ENCODE results near the gene SPINT2. TPM values are rescaled to one million over a fixed set of nuclear protein-coding genes. Genes with fewer than 3 reads are reported as not detected.
A peak's percentile ranks its signal among the peaks of the same experiment; 100 is the strongest.
"Not testable (repeated sequence)": the region's sequence is repeated elsewhere in the genome, so short reads cannot be mapped to it uniquely, and the experiment has no call there.

Gene SPINT2
- total RNA-seq, 1 donor from 2014 or later: 6.8 TPM

GRCh38 chr19:38255383-38256014, 8.9 kb upstream of the SPINT2 start:
- intact Hi-C loops (cut with micrococcal nuclease): no loop called here
- TF ChIP-seq CTCF (IDR thresholded peaks at IDR 0.05; ENCODE audit: borderline replicate concordance): no peak
- Histone ChIP-seq H3K36me3 (no peaks in the 10 kb centered on the region), H3K27ac (replicated peaks) (peak overlapping the region; percentile 95), H3K4me3 (peak overlapping the region; percentile 82), H3K4me1 (peaks cover 56% of the 10 kb centered on the region), H3K27me3 (ENCODE audit: low read depth) (peaks cover 14% of the 10 kb centered on the region), H3K9me3 (replicated peaks) (no peaks in the 10 kb centered on the region)
- no peak for DNase-seq

- Histone ChIP-seq H3K27me3 (ENCODE audit: low read depth) (peaks cover 14% of the 10 kb centered on the region), H3K4me1 (peaks cover 13% of the 10 kb centered on the region)
- intact Hi-C loops (cut with micrococcal nuclease); H3K9me3 ChIP-seq (replicated peaks); H3K27ac ChIP-seq (replicated peaks); H3K4me3 ChIP-seq; H3K36me3 ChIP-seq; DNase-seq: not testable (repeated sequence)
These were observed 2.4 kb upstream of the SPINT2 start for GRCh38 chr19:38261942-38262341.

GRCh38 chr19:38262585-38263268, 1.6 kb upstream of the SPINT2 start:
- Histone ChIP-seq H3K4me1 (peaks cover 13% of the 10 kb centered on the region), H3K4me3 (no peak overlapping the region), H3K36me3 (no peaks in the 10 kb centered on the region), H3K27ac (replicated peaks) (no peak overlapping the region), H3K27me3 (ENCODE audit: low read depth) (peaks cover 11% of the 10 kb centered on the region), H3K9me3 (replicated peaks) (no peaks in the 10 kb centered on the region)
- intact Hi-C loops (cut with micrococcal nuclease): no loop called here
- TF ChIP-seq CTCF (IDR thresholded peaks at IDR 0.05; ENCODE audit: borderline replicate concordance): no peak
- DNase-seq: no peak

GRCh38 chr19:38263689-38264485, 486 bp upstream of the SPINT2 start:
- H3K27ac ChIP-seq (replicated peaks): peak overlapping the region; percentile 37
- DNase-seq: no peak
- no peaks in the 10 kb centered on the region for H3K36me3 ChIP-seq
- no peak for TF ChIP-seq CTCF (IDR thresholded peaks at IDR 0.05; ENCODE audit: borderline replicate concordance)
- H3K9me3 ChIP-seq (replicated peaks): no peaks in the 10 kb centered on the region
- H3K27me3 ChIP-seq (ENCODE audit: low read depth): peaks cover 11% of the 10 kb centered on the region
- peaks cover 13% of the 10 kb centered on the region for H3K4me1 ChIP-seq
- peak overlapping the region; percentile 72 for H3K4me3 ChIP-seq
- intact Hi-C loops (cut with micrococcal nuclease): no loop called here

- Histone ChIP-seq H3K36me3 (no peaks in the 10 kb centered on the region), H3K4me3 (peak overlapping the region; percentile 72), H3K27me3 (ENCODE audit: low read depth) (peaks cover 11% of the 10 kb centered on the region), H3K4me1 (peaks cover 13% of the 10 kb centered on the region), H3K9me3 (replicated peaks) (no peaks in the 10 kb centered on the region), H3K27ac (replicated peaks) (peak overlapping the region; percentile 37)
- intact Hi-C loops (cut with micrococcal nuclease): no loop called here
- TF ChIP-seq CTCF (IDR thresholded peaks at IDR 0.05; ENCODE audit: borderline replicate concordance): no peak
- DNase-seq: no peak
These were observed 964 bp downstream of the SPINT2 start for GRCh38 chr19:38265213-38265861.

Data from left ventricle myocardium inferior (tissue), 1 donor.